GM21529 (cell line): ENCODE results near the gene CXCR1.
"Not testable (repeated sequence)": the region's sequence is repeated elsewhere in the genome, so short reads cannot be mapped to it uniquely, and the experiment has no call there.

Experiments
- ATAC-seq: cut with Tn5 transposase; IDR thresholded peaks from one replicate; pipeline ENCODE4 v1.9.1; 2021; ENCODE audit not compliant: unreplicated experiment

The CXCR1 gene

DNA sequence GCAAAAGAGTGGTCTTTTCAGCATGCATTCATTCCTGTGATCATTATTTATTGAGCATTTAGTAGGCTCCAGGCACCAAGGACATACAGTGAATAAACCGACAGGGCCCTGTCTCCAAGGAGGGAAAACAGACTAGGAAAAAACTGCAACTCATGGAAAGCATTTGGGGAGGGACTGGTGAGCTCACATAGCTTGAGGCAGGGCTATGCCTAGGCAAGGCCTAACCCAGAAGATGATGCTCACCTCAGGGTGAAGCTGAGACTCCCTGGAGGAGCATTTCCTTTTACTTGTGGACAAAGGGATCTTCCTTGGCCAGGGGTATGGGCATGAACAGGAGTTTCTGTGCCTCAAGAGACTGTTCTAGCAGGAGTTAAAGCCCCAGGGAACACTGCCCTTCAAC lies 3.9 kb downstream of the CXCR1 start:
- no peak for ATAC-seq

GRCh38 chr2:218161644-218162043 lies 5.1 kb downstream of the CXCR1 start:
- ATAC-seq = no peak

DNA sequence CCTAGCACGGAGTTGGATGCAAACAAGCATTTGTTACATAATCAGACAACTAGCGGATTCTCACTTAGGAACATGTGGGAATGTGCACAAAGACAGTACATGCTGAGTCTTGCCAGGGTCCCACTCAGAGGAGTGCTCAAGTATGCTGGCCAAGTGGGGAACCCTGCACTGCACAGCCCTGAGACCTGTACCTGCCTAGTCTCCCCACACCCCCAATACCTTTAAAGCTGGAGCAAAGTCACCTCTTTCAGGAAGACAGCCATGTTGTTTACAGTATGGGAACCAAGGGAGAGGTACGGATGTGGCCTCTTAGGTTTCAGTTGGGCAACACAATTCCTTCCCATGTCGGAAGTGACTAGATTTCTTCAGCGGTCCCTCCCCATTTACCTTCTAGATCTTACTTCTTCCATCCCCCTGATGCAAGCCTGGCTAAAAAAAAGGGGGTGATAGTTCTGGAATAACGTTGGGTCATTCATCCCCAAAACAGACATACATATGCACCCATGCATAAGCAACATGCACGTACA lies 10.7 kb downstream of the CXCR1 start:
- ATAC-seq = no peak

- ATAC-seq = no peak
Observed at GRCh38 chr2:218152777-218153176, 14.0 kb downstream of the CXCR1 start.

DNA sequence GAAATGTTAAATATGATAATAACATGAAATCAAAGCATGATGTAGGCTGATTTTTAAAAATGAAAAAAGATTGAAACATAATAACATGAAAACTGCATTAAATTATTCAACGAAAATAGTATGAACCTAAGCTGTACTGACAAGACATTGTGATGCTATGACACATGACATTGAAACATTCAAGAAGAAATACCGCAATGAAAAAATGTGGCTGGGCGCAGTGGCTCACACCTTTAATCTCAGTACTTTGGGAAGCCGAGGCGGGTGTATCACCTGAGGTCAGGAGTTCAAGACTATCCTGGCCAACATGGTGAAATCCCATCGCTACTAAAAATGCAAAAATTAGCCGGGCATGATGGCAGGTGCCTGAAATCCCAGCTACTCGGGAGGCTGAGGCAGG lies 14.6 kb downstream of the CXCR1 start:
- no peak for ATAC-seq

- no peak for ATAC-seq
Observed at GRCh38 chr2:218149848-218150440, 16.8 kb downstream of the CXCR1 start.

DNA sequence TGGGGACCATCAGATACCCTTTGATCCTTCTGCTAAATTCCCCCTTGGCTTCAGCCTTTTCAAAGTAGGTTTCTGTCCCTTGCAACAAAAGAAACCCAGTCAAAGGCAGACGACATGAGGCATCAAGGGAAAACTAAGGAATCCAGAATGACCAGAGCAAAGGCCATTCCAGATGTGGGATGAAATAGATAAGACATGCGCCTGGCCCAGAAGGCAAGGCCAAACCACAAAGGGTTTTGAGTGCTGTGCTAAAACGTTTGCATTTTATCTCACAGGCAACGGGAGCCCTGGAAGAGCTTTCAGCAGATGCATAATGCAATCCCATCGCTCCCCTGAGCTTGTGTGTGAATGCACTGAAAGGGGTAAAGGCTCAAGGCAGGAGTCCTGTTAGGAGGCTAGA lies 17.7 kb downstream of the CXCR1 start:
- ATAC-seq = no peak

- no peak for ATAC-seq
Observed at GRCh38 chr2:218146056-218146455, 20.7 kb downstream of the CXCR1 start.

GRCh38 chr2:218145124-218145523 lies 21.6 kb downstream of the CXCR1 start:
- ATAC-seq = no peak

DNA sequence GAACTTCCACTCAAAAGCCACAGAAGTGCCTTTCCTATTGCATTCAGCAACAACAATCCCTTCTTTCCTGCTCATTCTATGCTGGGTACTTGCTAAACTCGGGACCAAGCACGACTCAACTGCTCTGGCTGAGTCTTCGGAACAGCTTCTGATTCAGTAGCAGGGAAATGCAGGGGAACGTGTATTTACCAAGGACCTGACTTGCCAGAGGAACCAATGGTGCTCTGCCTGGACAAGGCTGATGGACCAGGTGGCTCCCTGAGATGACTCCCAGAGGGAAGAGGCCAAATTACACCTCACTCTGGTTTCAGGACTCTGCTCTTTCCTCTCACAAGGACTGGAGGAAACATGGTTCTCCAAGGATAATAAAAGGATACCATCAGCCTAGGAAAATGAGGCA lies 28.7 kb downstream of the CXCR1 start:
- no peak for ATAC-seq

- ATAC-seq = no peak
Observed at GRCh38 chr2:218137514-218137913, 29.2 kb downstream of the CXCR1 start.

DNA sequence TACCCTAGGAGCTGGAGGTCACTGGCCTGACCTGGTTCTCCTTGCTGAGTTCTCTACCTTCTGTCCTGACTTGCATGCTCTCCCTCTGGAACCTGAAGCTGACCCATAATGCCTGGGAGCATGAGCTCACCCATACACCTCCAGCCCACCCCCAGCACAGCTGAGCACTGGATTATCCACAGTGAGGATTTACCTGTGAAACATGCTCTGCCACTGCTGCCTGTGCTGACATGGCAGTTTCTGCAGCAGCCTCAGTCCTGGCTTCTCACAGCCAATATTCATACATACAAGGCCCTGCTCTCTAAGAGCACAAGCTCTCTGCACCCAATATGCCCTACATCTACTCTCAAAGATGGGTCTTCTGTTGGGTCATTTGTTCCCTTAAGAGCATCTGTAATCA lies 35.9 kb downstream of the CXCR1 start:
- ATAC-seq = no peak

GRCh38 chr2:218130377-218130776 lies 36.4 kb downstream of the CXCR1 start:
- ATAC-seq = no peak

- no peak for ATAC-seq
Observed at GRCh38 chr2:218129458-218130135, 37.2 kb downstream of the CXCR1 start.

- ATAC-seq = no peak
Observed at GRCh38 chr2:218128781-218129457, 37.8 kb downstream of the CXCR1 start.

DNA sequence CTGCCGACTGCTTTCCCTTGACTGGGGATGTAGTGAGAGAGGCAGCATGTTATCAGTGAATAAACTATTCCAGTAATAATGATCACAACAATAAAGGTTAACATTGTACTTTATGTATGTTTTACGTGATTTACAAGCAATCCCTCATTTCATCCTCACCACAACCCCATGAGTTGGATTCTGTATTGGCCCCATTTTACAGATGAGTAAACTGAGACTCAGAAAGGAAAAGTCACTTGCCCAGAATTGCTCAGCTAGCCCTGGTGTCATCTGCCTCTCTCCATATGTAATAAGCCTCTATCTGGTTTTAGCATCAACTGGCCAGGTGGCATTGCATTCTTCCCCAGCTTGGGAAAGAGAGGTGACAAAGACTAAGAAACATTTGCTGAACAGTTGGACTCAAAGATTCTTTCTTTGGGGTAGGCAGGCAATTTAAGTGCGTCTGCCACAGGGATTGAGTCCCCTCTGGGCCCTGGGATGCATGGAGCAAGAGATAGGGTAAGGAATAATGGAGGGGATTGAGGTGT lies 38.8 kb downstream of the CXCR1 start:
- no peak for ATAC-seq

- no peak for ATAC-seq
Observed at GRCh38 chr2:218125626-218126080, 41.1 kb downstream of the CXCR1 start, which contains the start of gene CXCR2. Gene CXCR2, plus strand, starts transcription at chr2:218126028. Its CDS starts 8,774 bp downstream, at chr2:218134802.

DNA sequence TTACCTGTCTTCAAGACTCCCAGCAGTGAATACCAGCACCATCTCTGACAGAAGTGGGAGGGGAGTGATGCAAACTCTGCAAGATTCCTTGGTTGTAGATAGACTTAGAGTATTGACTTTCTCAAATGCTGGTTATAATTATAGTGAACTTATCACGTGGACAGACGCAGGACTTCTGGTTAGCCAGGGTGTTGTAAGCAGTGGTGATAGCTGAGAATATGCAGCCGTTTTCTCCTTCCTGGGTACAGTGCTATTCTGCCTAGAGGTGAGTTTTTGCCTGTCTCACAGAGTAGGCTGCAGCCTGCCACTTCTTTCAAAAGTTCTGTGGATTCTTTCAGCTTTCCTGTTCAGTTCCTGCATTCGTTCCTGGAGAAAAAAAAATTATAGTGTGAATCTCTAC lies 41.7 kb downstream of the CXCR1 start:
- ATAC-seq = no peak

GRCh38 chr2:218123986-218124385 lies 42.8 kb downstream of the CXCR1 start:
- no peak for ATAC-seq

DNA sequence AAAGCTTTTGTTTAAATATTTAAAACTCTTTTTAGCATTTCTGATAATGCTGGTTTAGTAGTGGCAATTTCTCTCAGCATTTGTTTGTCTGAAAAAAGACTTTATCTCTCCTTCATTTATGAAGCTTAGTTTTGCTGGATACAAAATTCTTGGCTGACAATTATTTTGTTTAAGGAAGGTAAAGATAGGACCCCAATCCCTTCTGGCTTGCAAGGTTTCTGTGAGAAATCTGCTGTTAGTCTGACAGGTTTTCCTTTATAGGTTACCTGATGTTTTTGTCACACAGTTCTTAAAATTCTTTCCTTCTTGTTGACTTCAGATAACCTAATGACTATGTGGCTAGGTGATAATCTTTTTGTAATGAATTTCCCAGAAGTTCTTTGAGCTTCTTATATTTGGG lies 44.5 kb downstream of the CXCR1 start:
- not testable (repeated sequence) for ATAC-seq

DNA sequence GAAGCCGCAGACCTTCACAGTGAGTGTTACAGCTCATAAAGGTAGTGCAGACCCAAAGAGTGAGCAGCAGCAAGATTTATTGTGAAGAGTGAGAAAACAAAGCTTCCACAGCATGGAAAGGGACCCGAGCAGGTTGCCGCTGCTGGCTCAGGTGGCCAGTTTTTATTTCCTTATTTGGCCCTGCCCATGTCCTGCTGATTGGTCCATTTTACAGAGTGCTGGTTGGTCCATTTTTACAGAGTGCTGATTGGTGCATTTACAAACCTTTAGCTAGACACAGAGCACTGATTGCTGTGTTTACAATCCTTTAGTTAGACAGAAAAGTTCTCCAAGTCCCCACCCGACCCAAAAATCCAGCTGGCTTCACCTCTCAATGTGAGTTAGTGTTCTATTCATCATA lies 45.0 kb downstream of the CXCR1 start:
- not testable (repeated sequence) for ATAC-seq
